ENCODE measurements around the gene DAAM2.

DAAM2 gene

DNA sequence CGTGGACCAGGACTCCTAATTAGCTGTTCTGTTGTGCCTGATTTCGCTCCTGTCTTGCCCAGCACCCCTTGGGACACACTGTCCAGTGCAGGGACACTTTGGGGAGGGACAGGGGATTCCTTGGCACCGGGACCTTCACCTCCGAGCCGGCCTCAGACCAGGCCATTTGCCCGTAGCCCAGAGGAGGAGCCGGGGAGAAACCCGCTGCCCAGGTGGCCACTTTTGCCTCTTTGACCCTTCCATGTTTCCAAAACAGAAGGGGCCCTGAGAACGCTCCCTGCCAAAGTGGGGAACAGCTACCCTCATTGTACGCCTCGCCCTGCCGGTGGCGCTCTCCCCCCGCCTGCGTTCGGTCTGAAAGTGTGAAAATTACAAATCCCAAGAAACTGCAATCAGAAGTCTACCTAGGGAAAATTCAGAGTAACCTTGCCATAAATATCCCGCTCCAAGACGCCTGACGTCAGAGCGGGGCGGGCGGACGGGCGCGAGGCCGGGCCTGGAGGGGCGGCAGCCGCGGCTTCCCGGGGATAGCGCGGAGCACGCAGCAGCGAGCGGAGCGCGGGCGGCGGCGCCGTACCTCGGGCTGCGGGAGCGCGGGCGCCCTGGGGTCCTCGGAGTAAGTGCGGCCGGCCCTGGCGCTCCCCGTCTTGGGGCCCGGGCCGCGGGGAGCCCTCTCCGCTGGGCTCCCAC is at the start of gene DAAM2:
Gene DAAM2, plus strand, starts transcription at position 527 of the 690 bp plus-strand sequence. CDS start 63,927 bp downstream, outside the sequence.
- no peak for DNase-seq (ENCODE audit: low read depth in 2 of 2, low spot score in 1 of 2)

DNA sequence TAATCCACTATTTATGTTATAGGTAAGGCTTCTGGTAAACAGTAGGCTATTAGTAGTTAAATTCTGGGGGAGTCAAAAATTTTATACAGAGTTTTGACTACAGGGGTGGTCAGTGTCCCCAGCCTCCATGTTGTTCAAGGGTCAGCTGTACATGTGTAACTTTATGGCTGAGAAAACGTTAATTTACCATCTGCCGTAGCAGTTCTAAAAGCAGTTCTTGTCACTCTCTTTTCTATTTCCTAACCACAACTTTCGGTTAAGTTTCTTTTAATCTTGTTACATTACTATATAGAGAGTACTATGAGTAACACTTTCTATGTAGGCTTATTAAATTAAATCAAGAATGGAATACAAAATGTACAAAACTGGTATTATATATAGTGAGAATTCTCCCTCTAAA is 45.4 kb upstream of the DAAM2 start:
- no peak for DNase-seq (ENCODE audit: low read depth in 2 of 2, low spot score in 1 of 2)

DNA sequence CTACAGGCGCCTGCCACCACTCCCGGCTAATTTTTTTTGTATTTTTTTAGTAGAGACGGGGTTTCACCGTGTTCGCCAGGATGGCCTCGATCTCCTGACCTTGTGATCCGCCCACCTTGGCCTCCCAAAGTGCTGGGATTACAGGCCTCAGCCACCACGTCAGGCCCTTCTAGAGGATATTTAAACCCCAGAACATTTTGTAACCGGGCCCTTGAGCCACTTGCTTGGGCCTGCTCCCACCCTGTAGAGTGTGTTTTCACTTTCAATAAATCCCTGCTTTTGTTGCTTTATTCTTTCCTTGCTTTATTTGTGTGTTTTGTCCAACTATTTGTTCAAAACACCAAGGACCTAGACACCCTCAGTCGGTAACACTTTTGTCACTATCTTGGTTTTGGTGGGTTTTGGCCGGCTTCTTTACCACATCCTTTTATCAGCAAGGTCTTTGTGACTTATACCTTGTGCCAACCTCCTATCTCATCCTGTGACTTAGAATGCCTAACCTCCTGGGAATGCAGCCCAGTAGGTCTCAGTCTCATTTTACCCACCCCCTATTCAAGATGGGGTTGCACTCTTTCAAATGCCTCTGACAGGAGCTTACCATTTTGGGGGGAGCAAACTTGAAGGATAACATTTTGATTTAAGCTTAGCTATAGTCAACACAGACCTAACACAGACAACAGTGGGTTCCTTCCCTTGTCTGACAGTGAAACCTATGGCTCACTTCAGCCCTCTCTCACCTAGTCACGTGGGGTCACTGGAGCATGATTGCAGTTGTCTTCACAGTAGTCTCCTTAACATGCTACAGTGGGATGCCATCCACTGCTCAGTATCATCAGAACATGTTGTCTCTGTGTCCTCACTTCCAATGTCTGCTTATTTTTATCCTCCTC is 39.1 kb upstream of the DAAM2 start:
- DNase-seq (ENCODE audit: low read depth in 2 of 2, low spot score in 1 of 2), result no peak

DNA sequence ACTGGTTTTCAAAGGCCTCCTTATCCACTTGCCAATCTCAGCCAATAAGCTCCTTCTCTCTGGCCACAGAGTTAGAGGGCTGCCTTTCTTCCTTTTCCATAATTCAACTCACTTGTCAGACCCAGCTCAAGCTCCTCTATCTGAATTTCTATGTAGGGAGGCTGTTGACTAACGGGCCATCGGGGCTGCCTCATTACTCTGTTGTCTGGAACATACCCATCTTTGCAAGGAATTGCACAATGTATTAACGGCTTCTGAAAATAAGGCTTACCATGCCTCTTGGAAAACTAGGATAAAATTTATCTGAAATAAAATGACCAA is 38.5 kb upstream of the DAAM2 start:
- no peak for DNase-seq (ENCODE audit: low read depth in 2 of 2, low spot score in 1 of 2)

DNA sequence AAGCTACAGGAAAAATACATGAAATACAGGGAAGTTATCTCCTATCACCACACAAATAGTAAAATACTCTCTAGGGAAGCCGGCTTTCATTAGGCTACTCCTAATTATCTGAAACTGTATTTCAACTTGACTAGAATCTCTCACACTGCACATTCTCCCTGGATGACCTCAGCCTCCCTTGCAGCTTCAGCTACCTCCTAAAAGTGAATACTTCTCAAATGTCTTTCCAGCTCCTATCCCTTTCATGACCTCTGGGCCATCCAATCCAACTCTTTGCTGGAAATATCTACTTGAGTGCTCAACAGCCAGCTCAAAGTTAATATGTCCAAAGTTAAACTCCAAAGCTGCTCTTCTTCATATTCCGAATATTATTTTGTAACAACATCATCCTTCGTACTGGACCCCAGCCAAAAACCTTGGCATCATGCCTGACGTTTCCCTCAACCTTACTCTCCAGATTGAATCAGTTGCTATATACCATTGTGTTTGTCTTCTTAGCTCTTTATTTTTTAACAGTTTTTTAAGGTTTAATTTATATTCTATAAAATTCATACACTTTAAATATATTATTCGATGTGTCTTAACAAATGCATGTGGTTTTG is 37.6 kb upstream of the DAAM2 start:
- no peak for DNase-seq (ENCODE audit: low read depth in 2 of 2, low spot score in 1 of 2)

DNA sequence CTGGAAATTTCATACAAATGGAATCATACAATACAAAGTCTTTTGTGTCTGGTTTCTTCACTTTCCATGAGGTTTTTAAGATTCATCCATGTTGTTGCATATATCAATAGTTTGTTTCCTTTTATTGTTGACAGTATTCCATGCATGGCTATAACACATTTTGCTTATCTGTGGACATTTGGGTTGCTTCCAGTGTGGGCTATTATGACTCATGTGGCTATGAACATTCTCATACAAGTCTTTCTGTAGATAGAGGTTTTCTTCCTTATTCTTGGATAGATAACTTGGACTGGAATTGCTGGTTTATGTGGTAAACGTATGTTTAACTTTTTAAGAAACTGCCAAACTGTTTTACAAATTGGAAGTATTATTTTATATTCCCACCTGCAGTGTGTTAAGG is 36.9 kb upstream of the DAAM2 start:
- DNase-seq (ENCODE audit: low read depth in 2 of 2, low spot score in 1 of 2), result no peak

DNA sequence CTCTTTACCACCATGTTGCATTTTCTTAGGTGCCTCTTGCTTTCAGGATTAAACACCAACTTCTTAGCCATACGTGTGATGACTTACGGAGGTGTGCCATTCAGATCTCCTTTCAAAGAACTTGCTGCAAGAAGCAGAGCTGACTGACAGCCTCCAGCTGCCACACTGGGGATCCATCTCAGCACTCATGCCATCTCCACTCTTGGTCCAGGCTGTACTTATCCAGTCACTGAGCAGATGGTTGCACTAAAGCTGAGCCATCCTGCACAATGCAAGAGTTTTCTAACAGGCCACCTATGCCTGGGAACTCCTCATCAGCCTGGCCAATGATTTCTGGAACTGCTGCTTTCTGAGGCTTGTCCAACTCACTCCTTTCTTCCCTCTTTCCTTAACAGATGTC is 35.6 kb upstream of the DAAM2 start:
- DNase-seq (ENCODE audit: low read depth in 2 of 2, low spot score in 1 of 2), result no peak

DNA sequence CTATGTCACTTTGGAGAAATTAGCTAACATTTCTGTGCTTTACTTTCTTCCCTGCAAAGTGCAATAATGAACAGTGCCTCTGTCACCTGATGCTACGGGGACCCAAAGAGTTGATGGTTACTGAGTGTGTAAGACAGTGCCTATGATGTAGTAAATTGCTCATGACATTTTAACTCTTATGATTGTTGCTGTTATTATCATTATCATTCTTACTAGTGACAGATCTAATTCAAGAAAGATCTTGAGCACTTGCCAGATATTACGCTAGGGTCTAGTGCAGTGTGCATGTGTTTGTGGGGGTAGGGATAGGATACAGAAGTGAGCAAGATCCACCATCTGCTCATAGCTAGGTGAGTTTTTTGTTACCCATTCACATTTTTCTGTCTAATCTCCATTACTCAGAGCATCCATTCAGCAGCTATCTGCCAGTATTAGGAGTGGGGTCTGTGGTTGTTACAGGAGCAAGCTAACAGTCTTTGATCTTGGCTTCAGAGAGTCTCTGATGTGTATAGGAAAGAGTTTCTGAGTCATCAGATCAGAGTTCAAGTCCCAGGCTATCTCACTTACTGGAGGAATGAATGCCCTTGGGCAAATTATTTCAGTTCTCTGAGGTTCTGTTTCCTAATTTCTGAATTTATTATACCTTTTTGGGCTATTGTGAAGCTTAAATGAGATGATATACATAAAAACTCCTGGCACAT is 33.1 kb upstream of the DAAM2 start:
- DNase-seq (ENCODE audit: low read depth in 2 of 2, low spot score in 1 of 2), result no peak

DNA sequence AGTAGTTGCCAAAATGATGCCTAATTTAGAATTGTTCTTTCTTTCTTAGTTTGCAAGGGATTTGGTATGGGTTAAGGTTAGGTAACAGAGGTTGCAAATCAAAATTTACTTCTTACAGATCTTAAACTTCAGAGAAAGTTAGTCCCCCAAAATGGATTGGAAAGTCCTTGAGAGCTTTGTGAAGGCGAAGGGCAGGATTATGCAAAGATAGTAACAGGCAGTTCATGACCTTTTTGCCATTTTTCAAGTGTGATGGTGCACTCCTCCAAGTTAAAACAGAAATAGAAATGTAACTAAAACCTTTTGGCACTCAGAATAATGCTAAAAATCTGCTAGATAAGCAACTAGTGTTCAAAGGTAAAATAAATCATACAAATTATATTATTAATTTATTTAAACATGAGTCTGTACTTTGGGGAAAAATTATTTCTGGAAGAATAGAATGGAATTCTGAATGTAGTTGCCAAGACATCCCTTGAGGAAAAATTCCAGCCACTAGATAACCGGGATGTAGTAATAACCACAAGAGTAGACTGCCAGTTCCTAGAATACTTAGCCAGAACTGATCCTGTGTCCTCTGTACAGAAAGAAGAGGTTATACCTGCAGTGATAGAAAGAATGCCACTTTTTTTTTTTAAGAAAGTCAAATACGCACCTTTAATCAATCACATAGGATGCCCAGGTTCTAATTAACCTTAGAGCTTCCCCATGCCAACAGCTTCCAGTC is 31.8 kb upstream of the DAAM2 start:
- DNase-seq (ENCODE audit: low read depth in 2 of 2, low spot score in 1 of 2), result no peak

DNA sequence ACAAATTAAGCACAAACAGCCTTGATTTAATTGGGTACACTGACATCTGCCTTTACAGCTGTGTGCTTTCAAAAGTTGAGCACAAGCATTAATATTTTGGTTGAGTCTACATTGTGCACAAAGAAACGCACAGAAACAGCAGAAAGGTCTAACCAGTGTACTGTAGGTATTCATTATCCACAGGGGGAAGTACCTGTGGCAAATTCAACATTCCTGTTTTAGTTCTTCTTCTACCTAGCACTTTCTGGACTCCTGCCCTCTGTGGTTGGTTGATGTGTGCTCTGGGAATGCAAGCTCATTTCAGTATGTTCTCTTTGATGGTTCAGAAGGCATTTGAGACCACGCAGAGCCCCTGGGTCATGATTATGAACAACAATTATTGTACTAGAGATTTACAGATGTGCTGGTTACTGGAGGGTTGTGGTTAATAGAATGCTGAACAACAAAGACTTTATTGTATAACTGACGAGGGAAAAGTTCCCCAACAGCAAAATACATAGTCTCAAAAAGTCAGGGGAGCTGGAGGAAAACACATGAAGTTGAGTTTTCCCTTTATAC is 26.6 kb upstream of the DAAM2 start:
- DNase-seq (ENCODE audit: low read depth in 2 of 2, low spot score in 1 of 2), result no peak

DNA sequence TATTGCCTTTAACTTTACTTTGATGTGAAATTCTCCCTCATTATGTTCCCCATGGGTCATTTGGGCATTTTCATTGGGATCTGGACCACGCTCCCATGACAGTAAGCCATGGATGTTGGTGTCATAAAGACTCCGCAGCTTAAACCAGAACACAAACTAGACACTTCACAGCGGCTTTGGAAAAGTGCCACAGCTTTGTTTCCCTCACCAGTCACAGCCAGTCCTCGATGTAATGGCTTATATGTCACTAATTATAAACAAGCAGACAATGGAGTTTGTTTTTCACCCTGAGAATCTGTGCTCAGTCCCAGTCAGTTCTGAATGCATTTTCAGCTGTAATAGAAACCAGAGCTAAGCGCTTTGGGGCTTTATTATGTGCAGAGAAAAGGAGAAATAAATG is 23.2 kb upstream of the DAAM2 start:
- DNase-seq (ENCODE audit: low read depth in 2 of 2, low spot score in 1 of 2), result no peak

DNA sequence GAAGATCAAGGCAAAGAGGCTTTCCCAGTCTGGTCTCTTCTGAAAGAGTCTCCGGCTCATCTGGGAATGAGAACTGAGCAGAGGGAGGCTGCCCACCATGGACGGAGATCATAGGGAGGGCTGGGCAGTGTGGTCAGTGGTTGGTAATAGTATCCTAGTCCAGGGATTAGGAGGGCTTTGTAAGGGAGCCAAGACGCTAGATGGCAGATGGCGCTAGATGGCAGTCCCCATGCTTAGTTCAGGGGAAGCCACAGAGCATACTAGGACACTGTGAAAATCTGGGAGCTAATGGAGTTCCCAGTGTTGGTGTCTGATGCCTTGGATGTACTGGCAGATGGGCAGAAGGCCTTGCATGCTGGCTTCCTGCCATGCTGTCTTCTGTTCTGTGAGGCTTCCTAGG is 21.7 kb upstream of the DAAM2 start:
- DNase-seq (ENCODE audit: low read depth in 2 of 2, low spot score in 1 of 2), result no peak

DNA sequence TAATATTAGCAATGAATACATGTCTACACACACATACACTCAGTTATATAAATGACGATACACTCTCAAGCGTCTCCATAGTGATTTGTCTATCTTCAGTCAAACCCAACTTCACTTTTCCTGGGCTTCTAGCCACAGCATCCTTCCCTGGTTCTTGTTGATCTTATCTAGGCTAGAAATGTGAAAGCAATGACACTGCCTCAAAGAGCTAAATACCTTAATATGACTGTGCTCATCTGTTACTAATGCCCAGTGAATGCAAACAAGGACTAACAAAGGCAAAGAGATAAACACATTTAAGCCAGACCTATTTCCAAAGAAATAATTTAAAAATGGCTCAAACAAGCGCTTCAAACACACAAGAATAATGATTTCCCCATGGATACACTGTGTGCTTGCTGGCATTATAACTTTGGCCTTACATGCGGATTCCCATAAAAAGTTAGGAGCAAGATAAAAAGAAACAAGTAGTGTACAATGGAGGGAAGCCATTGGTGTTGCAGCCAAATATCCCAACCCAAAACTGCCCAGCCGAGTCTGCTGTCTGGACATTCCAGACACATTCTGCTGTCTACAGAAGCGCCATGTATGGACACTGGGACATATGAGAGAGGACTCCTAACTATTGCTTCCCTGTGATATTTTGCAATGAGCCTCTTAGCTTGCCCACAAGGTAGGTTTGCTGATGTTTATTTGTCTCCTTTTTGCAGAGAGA is 19.5 kb upstream of the DAAM2 start:
- DNase-seq (ENCODE audit: low read depth in 2 of 2, low spot score in 1 of 2), result no peak

DNA sequence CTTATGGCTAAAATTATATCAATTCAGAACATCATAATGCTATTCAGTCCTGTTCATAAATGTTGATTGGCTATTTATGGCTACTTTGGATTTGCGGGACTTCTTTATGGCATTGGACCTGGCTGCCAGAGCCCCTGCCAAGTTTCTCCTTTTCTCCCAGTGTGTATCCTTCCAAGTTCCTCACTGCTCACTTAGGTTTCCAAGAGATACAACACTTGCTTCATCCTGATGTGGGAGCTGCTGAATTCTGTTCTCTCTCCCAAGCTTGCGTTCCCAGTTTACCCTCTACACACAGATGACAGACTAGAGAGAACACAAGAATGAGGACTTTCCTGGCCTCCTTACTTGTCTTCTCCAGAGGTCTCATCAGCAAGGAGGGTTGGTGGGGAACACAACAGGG is 18.4 kb upstream of the DAAM2 start:
- DNase-seq (ENCODE audit: low read depth in 2 of 2, low spot score in 1 of 2), result no peak

DNA sequence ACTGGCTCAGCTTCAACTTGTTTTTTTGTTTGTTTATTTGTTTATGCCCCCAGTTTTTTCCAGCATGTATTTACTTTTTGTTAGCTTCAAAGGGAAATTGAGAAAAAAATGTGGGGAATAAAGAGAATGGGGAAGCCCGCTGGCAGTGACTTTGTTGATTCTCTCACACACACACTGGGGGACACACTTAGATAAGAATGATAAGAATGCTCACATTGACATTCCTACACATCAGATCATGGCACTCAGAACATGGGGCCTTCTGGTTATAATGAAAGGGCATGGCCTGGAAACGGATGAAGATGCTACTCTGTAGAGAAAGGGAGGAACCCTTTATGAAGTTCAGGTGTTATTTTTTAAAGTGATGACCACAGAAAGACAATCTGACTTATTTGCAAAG is 15.6 kb upstream of the DAAM2 start:
- no peak for DNase-seq (ENCODE audit: low read depth in 2 of 2, low spot score in 1 of 2)

DNA sequence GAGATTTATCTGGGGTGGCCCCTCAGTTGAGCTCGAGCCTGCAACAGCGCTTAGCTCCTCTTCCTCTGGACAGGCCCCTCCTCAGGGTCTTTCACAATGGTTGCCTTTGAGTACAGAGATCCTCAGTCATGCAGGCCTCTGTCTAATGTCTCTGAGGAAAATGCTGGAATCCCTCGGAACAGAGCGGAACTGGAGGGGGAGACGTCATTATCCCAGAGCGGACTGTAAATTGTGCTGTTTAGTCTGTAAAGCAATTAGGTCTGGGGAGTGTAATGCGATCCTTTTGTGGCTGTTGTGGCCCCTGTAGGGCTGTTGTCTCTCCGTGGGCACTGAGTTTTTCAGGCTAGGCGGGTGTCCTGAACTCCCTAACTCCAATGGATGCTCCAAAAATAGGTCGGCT is 15.0 kb upstream of the DAAM2 start:
- DNase-seq (ENCODE audit: low read depth in 2 of 2, low spot score in 1 of 2), result no peak

DNA sequence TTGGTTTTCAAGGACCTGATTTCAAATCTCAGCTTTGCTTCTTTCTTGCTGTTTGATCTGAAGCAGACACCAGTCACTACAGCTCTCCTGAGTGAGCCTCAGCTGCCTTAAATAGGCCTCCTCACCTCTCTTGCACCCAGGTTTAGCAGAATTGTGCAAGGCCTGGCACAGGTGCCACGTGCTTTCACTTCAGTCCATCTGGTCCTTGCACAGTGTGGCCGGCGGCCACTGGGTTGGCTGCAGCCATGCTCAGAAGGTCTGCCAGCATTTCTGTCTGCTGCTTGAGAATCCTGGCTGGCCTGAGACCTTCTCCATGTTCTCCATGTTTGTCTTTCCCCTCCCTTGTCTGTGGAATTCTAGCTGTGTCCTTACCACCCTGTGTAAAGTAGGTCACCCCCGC is 14.5 kb upstream of the DAAM2 start:
- DNase-seq (ENCODE audit: low read depth in 2 of 2, low spot score in 1 of 2), result no peak

DNA sequence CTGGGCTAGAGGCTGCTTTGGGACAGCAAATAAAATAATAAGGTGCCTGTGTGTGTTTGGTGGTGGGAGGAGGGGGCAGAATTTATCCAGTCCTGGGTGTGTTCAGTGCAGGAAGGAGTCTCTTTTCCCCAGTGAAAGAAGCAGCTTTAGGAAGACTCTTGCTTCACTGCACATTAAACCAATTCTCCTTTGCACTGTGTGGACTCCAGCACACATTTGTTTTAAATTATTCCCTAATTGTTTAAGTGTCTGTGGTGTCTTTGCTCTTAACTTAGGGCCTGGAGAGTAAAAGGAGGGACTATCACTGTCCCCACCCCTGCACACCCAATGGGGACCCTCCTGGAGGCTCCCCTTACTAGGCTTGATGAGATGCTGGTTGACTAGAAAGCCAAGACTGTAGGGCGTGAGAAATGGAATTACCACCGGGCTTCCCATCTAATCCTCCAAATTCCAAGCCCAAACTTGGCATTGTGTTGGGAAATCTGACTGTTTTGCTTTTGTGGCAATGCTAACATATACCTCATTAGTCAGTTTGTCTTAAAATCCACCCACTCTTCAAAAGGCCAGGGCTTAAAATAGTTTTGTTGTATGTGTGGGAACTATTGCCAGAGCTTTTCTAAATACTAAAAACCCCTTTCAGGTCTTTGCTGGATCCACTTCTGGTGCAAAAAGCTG is 13.5 kb upstream of the DAAM2 start:
- no peak for DNase-seq (ENCODE audit: low read depth in 2 of 2, low spot score in 1 of 2)

DNA sequence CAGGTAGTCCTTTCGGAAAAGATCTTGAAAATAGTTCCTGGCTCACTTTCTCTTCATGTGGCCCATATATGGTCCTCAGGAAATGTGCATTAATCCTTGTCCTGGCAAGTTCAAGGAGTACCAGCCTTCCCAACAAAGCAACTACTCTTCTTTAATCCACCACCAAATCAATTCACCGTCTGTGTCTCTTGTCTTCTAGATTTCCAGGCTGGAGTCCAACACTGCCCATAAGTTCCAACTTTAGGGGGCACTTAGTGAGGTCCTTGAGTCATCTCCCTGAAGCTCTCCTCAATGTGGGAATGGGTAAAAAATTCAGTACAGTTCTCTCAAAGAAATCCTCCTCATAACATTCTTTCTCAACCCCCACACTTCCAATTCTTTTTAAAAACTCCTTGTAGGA is 6.9 kb upstream of the DAAM2 start:
- DNase-seq (ENCODE audit: low read depth in 2 of 2, low spot score in 1 of 2), result no peak

DNA sequence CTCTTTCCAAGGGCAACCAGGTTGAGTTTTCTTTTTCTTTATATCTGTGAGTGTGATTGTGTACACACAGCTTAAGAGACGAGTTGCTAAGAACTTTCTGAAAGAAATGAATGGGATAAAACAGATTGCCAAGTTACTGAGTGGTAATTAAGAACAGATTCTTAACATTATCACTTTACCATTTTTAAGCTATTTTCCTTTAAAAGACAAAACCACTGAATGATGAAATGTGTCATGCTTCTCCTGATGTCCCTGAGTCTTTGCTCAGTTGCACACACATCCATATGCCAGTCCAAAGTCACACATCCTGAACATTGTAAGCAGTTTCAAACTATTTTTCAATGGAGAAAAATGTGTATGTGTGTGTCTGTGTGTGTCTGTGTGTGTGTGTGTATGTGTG is 5.5 kb upstream of the DAAM2 start:
- DNase-seq (ENCODE audit: low read depth in 2 of 2, low spot score in 1 of 2), result no peak

Data from stimulated activated CD8-positive, alpha-beta memory T cell treated with anti-CD3 and anti-CD28 coated beads, Interleukin-4, amount 100 ng/mL, for 1 hour (primary cell).